HepG2 (cell line): ENCODE data around the gene GGTLC1. TPM values are rescaled to one million over a fixed set of nuclear protein-coding genes. Genes with fewer than 3 reads are reported as not detected.

Experiments
- ATAC-seq: fragments of 200-7000 bp; cut with Tn5 transposase; 3 replicates; pipeline ENCODE4 v1.9.1; 2020; ENCODE audit warnings: mild to moderate bottlenecking, moderate library complexity
- BruUV-seq: library from RNA; stranded (reverse); fragments of 400-500 nt; replicated peaks from 2 replicates; lab custom pipeline; 2021; lab: Mats Ljungman, UMichigan
- CTCF ChIA-PET: fragments of 300-600 bp; formaldehyde crosslinking; extraction: SDS; loops from one replicate; lab custom pipeline; 2021; ENCODE audit warnings: low total read pairs, inconsistent platforms, low intra/inter-chr PET ratio; lab: Yijun Ruan, JAX
- POLR2A ChIA-PET: fragments of 350-600 bp; sonication (Branson Sonifier 250); formaldehyde crosslinking; loops from one replicate; lab custom pipeline; 2020; ENCODE audit warnings: antibody characterized with exemption, inconsistent platforms; lab: Yijun Ruan, JAX
- DNase-seq: peaks from one replicate; pipeline ENCODE4 v3.0.0-alpha.2; 2015; ENCODE audit warnings: low spot score
- FAIRE-seq: peaks from 3 replicates; lab custom pipeline; 2011; peaks lifted over from hg19 to GRCh38; lab: Jason Lieb, UNC
- H2AFZ ChIP-seq: one replicate; pipeline ENCODE4 v1.6.1; 2011; ENCODE audit warnings: low read length, inconsistent platforms
- H3K27ac ChIP-seq: fragments of 300-600 bp; 3 replicates; pipeline ENCODE4 v1.8.0; 2011; ENCODE audit warnings: mixed run types, mild to moderate bottlenecking, mixed read lengths, low read length, inconsistent platforms; ENCODE audit not compliant: insufficient read depth; ENCODE audit errors: extremely low read length
- H3K27me3 ChIP-seq, 2 experiments: fragments of 200-600 bp in 1 of 2; 2 replicates in 1 of 2; 3 replicates in 1 of 2; pipeline versions ENCODE4 v1.6.0 to v1.8.0; 2011; ENCODE audit warnings: low read length in 2 of 2, mild to moderate bottlenecking in 2 of 2, moderate library complexity in 2 of 2, inconsistent platforms in 1 of 2; ENCODE audit not compliant: insufficient read depth in 2 of 2, control insufficient read depth in 1 of 2
- H3K36me3 ChIP-seq, 2 experiments: fragments of 200-600 bp in 1 of 2; replicated peaks in 1 of 2; 2 replicates in 1 of 2; 3 replicates in 1 of 2; pipeline versions ENCODE4 v1.5.1 to v1.8.0; 2011; ENCODE audit warnings: low read length in 2 of 2, inconsistent platforms in 1 of 2; ENCODE audit not compliant: insufficient read depth in 2 of 2, control insufficient read depth in 1 of 2
- H3K4me1 ChIP-seq: 2 replicates; pipeline ENCODE4 v1.5.1; 2012; ENCODE audit warnings: low read length, inconsistent platforms; ENCODE audit not compliant: insufficient read depth
- H3K4me2 ChIP-seq: 2 replicates; pipeline ENCODE4 v1.6.0; 2011; ENCODE audit warnings: low read depth, low read length, inconsistent platforms
- H3K4me3 ChIP-seq, 3 experiments: fragments of 200-600 bp in 1 of 3; sonication (generic), shearing (Covaris generic) in 1 of 3; replicated peaks in 1 of 3; 2 replicates each; pipeline ENCODE4 v1.5.1; 2011 to 2016; ENCODE audit warnings: low read length in 3 of 3, inconsistent platforms in 2 of 3, low read depth in 2 of 3, mild to moderate bottlenecking in 2 of 3, control low read depth in 1 of 3, mixed read lengths in 1 of 3; ENCODE audit not compliant: insufficient read depth in 1 of 3
- H3K79me2 ChIP-seq: one replicate; pipeline ENCODE4 v1.6.1; 2011; ENCODE audit warnings: low read length, inconsistent platforms; ENCODE audit not compliant: insufficient read depth
- H3K9ac ChIP-seq: 2 replicates; pipeline ENCODE4 v1.6.0; 2011; ENCODE audit warnings: mild to moderate bottlenecking, low read depth, low read length, inconsistent platforms; ENCODE audit not compliant: insufficient read depth
- H3K9me3 ChIP-seq: 2 replicates; pipeline ENCODE4 v1.5.1; 2012; ENCODE audit warnings: mild to moderate bottlenecking, low read length
- H4K20me1 ChIP-seq: 2 replicates; pipeline ENCODE4 v1.6.0; 2011; ENCODE audit warnings: inconsistent platforms, mild to moderate bottlenecking, low read length, moderate library complexity; ENCODE audit not compliant: insufficient read depth
- ATF7 ChIP-seq, 2 experiments: fragments of 450-650 bp in 1 of 2; sonication (generic) in 1 of 2; formaldehyde crosslinking in 1 of 2; IDR thresholded peaks; 2 replicates each; pipeline versions ENCODE4 v1.4.0 to v1.6.1; 2016 to 2020; ENCODE audit warnings: antibody characterized with exemption in 1 of 2, mild to moderate bottlenecking in 1 of 2, missing genetic modification reagents in 1 of 2
- ETV6 ChIP-seq: sonication (generic); formaldehyde crosslinking; conservative IDR thresholded peaks from 2 replicates; pipeline ENCODE4 v1.4.0; 2020; ENCODE audit warnings: missing genetic modification reagents
- FOXO1 ChIP-seq: sonication (generic); formaldehyde crosslinking; IDR thresholded peaks from 2 replicates; pipeline ENCODE4 v1.4.0; 2020; ENCODE audit warnings: missing genetic modification reagents
- HMGA1 ChIP-seq: sonication (generic); formaldehyde crosslinking; conservative IDR thresholded peaks from 2 replicates; pipeline ENCODE4 v1.4.0; 2020; ENCODE audit warnings: missing genetic modification reagents
- PAWR ChIP-seq: sonication (generic); formaldehyde crosslinking; IDR thresholded peaks from 2 replicates; pipeline ENCODE4 v1.4.0; 2020; ENCODE audit warnings: missing genetic modification reagents, mild to moderate bottlenecking, borderline replicate concordance
- PRMT3 ChIP-seq: sonication (generic); formaldehyde crosslinking; IDR thresholded peaks from 2 replicates; pipeline ENCODE4 v1.8.1; 2022; ENCODE audit warnings: low read depth, mild to moderate bottlenecking, moderate library complexity, missing genetic modification reagents, borderline replicate concordance
- RBAK ChIP-seq: sonication (generic); formaldehyde crosslinking; IDR thresholded peaks from 2 replicates; pipeline ENCODE4 v1.5.1; 2020; ENCODE audit warnings: mild to moderate bottlenecking, missing genetic modification reagents
- ZNF10 ChIP-seq: sonication (generic); formaldehyde crosslinking; IDR thresholded peaks from 2 replicates; pipeline ENCODE4 v1.4.0; 2020; ENCODE audit warnings: mild to moderate bottlenecking, low read depth, missing genetic modification reagents, borderline replicate concordance
- ZNF160 ChIP-seq: sonication (generic); formaldehyde crosslinking; IDR thresholded peaks from 2 replicates; pipeline ENCODE4 v1.8.0; 2022; ENCODE audit warnings: mild to moderate bottlenecking, inconsistent platforms, missing genetic modification reagents
- ZNF17 ChIP-seq: sonication (generic); formaldehyde crosslinking; IDR thresholded peaks from 2 replicates; pipeline ENCODE4 v1.5.0; 2020; ENCODE audit warnings: mild to moderate bottlenecking, missing genetic modification reagents
- ZNF33A ChIP-seq: sonication (generic); formaldehyde crosslinking; IDR thresholded peaks from 2 replicates; pipeline ENCODE4 v1.5.1; 2020; ENCODE audit warnings: missing genetic modification reagents, mild to moderate bottlenecking, moderate library complexity, borderline replicate concordance
- WGBS: methylation state at CpG from one replicate; pipeline ENCODE4 v1.1.6; 2017; ENCODE audit warnings: low lambda C conversion rate; 5-methylcytosine and 5-hydroxymethylcytosine counted together
- in situ Hi-C: cut with HindIII; loops from 2 replicates; pipeline ENCODE4 v1.10.0; 2017; ENCODE audit warnings: low pct_unique_long_range_greater_than_20kb; ENCODE audit not compliant: extremely low pct_ligation_motif_present
- intact Hi-C: fragments of 100-400 bp; cut with micrococcal nuclease; formaldehyde crosslinking; loops from one replicate; pipeline ENCODE4 v1.10.0; 2022; ENCODE audit not compliant: unreplicated experiment
- polyA plus RNA-seq, 8 experiments: library from polyadenylated mRNA; depleted of rRNA in 3 of 8; stranded (reverse) in 7 of 8; unstranded in 1 of 8; fragments of >200 nt; fragmentation: Illumina TruSeq in 4 of 8; extraction: Trizol in 4 of 8; gene quantifications; 2 replicates each; pipeline versions ENCODE4 v1.2.1 to v1.2.3, GENCODE V29; 2011 to 2016; ENCODE audit warnings: low read depth in 4 of 8, missing spikeins in 1 of 8, mixed read lengths in 1 of 8; ENCODE audit not compliant: insufficient read depth in 1 of 8
- total RNA-seq, 5 experiments: library from RNA; depleted of rRNA; stranded (reverse); fragments of >200 nt; fragmentation: Illumina TruSeq; extraction: Trizol; gene quantifications; 2 replicates each; pipeline ENCODE4 v1.2.3, GENCODE V29; 2016; ENCODE audit warnings: low read depth in 1 of 5

Gene GGTLC1
- total and polyA plus RNA-seq, 2 of the 13 experiments (the other 11 are each of a cell fraction or from before 2014, with no cell fraction given): not detected

- Histone ChIP-seq H3K4me1 (no peaks in the 10 kb centered on the region), H3K4me2 (no peak overlapping the region), H2AFZ (no peak overlapping the region), H3K27ac (no peak overlapping the region), H3K36me3 (no peaks in the 10 kb centered on the region), H3K9ac (no peak overlapping the region), H3K27me3 (peaks cover 5 to 19% of the 10 kb centered on the region in 2 experiments; a peak in 2 of 5 replicates), H3K79me2 (no peaks in the 10 kb centered on the region)
- no peak for ATAC-seq
- no TSS peak for BruUV-seq
- in situ Hi-C loops: no loop called here
- TF ChIP-seq ATF7 (IDR thresholded peaks at IDR 0.05) (no peak), ATF7 (CRISPR knock-in tag; IDR thresholded peaks at IDR 0.05) (no peak), ZNF33A (no peak), ETV6 (CRISPR knock-in tag) (no peak), PAWR (CRISPR knock-in tag) (no peak), ZNF17 (CRISPR knock-in tag) (no peak), FOXO1 (CRISPR knock-in tag) (no peak), PRMT3 (CRISPR knock-in tag) (no peak), HMGA1 (CRISPR knock-in tag) (no peak), ZNF10 (CRISPR knock-in tag) (no peak), ZNF160 (CRISPR knock-in tag) (no peak), RBAK (CRISPR knock-in tag) (no peak)
- TF ChIP-seq, all 625 proteins: peak for 0
- Histone ChIP-seq H3K9me3 (no peaks in the 10 kb centered on the region), H3K4me3 (no peak overlapping the region), H4K20me1 (no peaks in the 10 kb centered on the region)
- DNase-seq (no peak), FAIRE-seq (no peak)
- ChIA-PET POLR2A (no interaction called here), CTCF (no interaction called here)
- intact Hi-C loops: no loop called here
- WGBS: 18% methylated on average over 6 of the region's 6 CpGs
Measured at GRCh38 chr20:24011282-24011681, 22.7 kb upstream of the GGTLC1 start.
